HL-60/S4 treated with retinoic acid at 250 ng/mL for 4 days and 3 days (cell line): ENCODE results near the gene TLR3.

Experiments used
- in situ Hi-C: fragments of 300-500 bp; cut with MboI; formaldehyde crosslinking; loops from 2 replicates; pipeline ENCODE4 v1.7.0; 2022; ENCODE audit warnings: low sequenced_read_pairs

TLR3 gene

GRCh38 chr4:186068581-186069348 lies at the start of gene TLR3:
Gene TLR3, plus strand, starts transcription at chr4:186069156. Its CDS starts 7,464 bp downstream, at chr4:186076620.
- in situ Hi-C loops, result no loop called here

DNA sequence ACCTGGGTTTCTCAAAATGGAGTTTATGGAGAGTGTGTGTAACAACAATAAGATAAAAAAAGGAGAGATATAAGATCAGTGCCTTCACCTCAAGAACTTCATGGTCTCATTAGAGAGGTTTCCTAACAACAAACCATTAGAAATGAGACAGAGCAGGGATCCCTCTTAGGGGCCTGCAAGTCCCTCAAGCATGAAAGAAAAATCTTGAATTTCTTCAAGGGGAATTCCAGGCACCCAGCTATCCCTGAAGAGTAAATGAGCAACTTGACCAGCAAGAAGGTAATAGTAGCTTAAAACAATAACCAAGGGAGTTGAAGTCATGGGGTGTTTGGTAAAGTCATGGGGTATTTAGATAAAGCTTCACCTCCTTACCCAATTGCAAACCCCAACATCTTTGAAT lies 49.7 kb upstream of the TLR3 start:
- in situ Hi-C loops, result no loop called here

- in situ Hi-C loops, result no loop called here
Measured at GRCh38 chr4:186020106-186020792, 48.7 kb upstream of the TLR3 start.

- in situ Hi-C loops, result no loop called here
Measured at GRCh38 chr4:186020793-186021407, 48.1 kb upstream of the TLR3 start.

GRCh38 chr4:186021461-186022167 lies 47.3 kb upstream of the TLR3 start:
- in situ Hi-C loops, result no loop called here

DNA sequence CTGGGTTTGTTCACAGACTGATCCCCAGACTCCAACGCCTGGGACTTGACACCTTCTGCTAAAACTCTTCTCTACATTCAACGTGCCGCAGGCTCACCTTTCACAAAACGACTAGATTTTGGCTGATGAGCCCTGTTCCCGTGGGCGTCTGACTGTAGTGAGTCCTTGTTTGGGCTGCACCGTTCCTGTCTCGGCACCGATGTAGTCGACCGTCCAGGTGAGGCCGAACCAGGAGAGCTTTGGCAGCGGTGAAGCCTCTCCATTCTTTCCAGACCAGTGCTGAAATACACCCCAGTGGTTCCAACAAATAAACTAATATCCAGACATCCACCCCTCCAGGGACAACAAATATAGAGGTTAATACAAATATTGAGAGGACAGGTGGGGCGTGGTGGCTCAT lies 45.0 kb upstream of the TLR3 start:
- in situ Hi-C loops, result no loop called here

DNA sequence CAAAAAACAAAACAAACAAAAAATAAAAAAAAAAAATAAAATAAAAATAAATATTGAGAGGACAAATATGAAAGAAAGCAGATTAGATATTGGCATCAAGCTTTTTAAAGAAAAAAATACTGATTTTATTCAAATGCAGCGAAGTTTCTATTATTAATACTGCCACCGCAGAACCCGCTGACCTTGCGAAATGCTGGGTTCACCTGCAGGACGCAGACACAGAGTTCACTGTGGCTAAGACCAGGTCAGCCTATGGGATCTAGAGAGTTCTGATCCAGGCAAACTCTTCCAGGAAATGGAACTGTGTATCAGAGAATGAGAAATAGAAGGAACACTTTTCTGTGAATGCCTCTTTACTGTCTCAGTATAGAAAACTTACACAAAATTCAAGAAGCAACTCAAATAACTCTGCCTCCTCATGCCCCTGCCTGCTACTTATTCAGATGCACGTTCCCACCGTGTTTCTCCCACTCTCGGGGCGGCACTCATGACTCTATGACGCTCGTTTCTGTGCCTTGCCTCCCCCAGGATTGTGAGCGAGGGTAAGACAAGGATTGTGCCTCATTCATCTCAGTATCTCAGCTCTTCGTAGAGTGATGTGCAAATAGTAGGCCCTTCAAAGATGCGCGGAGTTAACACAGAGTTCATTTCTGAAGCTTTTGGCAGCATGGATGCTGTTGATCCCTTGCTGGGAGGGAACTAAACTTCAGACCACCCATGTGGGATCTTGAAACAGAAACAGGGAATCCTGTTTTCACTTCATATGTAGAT lies 44.1 kb upstream of the TLR3 start:
- in situ Hi-C loops, result loop anchor here (25.0 kb wide), 1 partner anchor 388 kb away; no protein-coding TSS in a partner anchor

DNA sequence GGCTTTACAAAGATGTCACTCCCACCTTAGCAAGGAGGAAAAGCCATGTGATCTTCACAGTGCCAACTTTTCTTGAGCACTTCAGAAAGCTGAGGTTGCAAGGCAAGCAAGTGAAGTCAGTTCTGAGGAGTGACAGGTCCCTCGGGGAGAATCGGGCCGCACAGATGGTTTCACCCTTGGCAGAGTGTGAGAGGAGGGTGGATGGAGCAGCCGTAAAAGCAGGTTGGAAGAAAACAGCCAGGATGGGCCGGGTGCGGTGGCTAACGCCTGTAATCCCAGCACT lies 43.6 kb upstream of the TLR3 start:
- in situ Hi-C loops, result loop anchor here (25.0 kb wide), 1 partner anchor 388 kb away; no protein-coding TSS in a partner anchor

DNA sequence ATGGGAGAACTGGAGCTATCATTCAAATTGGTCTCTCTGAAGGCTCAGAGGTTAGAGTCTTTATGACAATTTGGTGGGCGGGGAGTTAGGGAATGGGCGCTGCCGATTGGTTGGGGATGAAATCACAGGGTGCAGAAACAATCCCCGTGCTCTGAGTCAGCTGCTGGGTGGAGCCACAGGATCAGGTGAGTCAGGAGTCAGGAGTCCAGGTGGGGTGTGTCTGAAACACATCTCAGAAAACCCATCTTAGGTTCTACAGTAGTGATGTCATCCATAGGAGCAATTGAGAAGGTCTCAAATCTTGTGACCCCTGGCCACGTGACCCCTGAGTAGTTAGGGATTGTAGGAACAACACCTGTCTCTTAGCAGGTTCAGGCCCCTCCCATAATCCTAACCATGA lies 41.6 kb upstream of the TLR3 start:
- in situ Hi-C loops, result loop anchor here (25.0 kb wide), 1 partner anchor 390 kb away; no protein-coding TSS in a partner anchor

DNA sequence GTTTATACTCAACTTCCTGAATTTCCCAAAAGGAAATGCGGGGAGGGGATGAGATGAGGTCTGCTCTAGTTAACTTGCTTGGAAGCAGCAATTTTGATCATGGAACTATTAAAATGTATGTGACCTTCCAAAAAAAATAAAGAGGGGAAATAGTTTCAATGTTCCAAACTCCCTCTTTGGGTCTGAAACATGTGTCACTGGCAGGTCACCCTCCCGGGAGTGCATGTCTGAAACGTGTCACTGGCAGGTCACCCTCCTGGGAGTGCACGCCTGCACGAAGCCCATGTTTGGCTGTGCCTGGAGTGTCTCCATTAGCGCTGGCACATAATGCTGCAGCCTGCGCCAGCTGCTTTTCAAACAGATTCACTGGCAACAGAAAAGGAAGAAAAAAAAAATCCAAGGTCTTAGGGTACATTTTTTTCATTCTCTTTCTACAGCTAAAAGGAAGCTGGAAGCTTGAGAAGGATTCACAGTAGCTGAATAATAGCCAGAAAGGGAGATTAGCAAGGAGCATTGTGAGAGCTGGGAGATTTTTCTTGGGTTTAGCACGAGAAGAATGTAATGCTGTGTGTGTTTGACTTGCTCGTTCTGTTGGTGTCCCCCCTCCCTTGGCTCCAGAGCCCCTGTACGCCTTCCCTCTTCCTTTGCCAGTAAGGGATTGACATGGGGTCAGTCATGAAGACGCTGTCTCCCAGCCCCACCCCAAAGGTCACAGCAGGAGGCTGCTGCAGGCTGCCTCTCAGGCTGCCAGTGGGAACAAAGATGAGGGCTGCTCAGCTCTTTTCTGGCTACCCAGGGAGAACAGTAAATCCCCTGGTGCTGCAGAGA lies 39.2 kb upstream of the TLR3 start:
- in situ Hi-C loops, result loop anchor here (25.0 kb wide), 1 partner anchor 392 kb away; no protein-coding TSS in a partner anchor

- in situ Hi-C loops, result loop anchor here (25.0 kb wide), 1 partner anchor 393 kb away; no protein-coding TSS in a partner anchor
Measured at GRCh38 chr4:186030399-186030775, 38.6 kb upstream of the TLR3 start.

DNA sequence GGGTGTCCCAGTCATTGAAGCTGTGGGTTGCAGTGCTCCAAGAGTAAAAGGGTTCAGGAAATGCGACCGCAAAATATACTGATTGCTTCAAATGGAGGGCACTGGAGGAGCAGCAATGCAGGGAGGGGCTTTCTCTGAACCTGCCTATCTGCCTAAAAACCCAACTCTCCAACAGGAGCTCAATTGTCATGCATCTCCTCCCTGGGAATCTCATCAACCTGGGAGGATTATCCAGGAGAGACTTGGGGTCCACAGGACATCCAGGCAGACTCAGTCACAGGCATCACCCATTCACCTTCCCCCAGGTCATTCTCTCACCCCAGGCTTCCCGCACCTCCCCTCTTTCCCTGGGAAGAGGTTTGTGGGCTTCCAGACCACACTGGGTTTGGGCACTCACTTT lies 38.2 kb upstream of the TLR3 start:
- in situ Hi-C loops, result loop anchor here (25.0 kb wide), 1 partner anchor 393 kb away; no protein-coding TSS in a partner anchor

DNA sequence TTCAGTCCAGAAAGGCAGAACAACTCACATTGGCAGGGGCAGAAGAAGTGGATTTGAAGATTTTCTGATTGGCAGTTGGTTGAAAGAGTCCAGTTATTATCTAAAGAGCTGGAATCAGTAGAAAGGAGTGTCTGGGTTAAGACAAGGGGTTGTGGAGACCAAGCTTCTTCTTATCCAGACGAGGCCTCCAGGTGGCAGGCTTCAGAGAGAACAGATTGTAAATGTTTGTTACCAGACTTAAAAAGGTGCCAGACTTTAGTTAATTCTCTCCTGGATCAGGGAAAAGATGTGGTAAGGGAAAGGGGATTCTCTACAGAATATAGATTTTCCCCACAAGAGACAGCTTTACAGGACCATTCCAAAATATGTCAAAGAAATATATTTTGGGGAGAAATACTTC lies 36.7 kb upstream of the TLR3 start:
- in situ Hi-C loops, result loop anchor here (25.0 kb wide), 1 partner anchor 395 kb away; no protein-coding TSS in a partner anchor

DNA sequence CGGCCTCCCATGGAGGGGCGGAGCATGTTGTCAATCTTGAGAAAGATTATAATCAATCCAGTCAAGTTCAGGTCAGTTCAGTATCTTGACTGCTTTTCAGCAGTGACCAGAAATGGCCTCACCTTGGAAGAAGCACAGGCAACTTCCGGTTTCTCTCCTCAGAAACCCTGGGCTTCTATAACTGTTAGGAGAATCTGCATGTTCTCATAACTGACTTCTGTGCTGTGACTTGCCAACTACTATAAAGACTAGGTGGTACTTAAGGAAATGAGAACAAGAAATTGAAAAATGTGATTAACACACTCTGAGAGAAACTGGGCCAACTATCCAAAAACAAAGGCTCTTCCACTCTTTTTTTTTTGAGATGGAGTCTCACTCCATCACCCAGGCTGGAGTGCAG lies 35.9 kb upstream of the TLR3 start:
- in situ Hi-C loops, result loop anchor here (25.0 kb wide), 1 partner anchor 396 kb away; no protein-coding TSS in a partner anchor

DNA sequence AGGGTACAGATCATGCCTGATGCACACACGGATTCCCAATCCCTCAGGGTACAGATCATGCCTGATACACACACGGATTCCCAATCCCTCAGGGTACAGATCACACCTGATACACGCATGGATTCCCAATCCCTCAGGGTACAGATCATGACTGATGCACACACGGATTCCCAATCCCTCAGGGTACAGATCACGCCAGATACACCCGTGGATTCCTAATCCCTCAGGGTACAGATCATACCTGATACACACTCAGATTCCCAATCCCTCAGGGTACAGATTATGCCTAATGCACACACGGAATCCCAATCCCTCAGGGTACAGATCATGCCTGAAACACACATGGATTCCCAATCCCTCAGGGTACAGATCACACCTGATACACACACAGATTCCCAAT lies 34.3 kb upstream of the TLR3 start:
- in situ Hi-C loops, result loop anchor here (25.0 kb wide), 1 partner anchor 397 kb away; no protein-coding TSS in a partner anchor

DNA sequence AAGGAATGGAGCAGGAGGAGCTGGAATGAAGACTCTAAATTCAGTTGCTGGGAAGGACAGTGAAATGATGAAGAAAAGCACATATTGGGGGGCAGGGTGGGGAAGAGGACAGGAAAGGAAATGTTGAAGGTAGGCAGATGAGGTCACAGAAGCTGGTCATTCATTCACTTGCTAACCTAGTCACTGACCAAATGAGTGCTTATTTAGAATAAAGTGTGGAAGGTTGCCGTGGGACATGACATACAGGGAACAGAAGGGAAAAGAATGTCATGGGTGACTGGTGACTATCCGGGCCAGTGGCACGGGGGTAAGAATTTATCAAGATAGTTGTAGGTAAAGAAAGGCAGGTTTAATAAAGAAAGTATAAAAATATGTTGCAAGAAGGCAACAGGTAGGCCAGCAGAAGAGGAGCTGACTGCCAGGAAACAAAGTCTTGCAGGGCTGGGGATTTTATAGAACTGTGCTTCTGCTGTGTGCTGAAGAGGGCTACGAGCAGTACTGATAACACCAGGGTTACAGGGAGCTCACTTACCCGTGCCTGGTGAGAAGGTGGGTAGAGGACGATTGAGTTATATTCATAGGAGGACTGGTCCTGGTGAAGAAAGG lies 31.9 kb upstream of the TLR3 start:
- in situ Hi-C loops, result loop anchor here (25.0 kb wide), 1 partner anchor 400 kb away; no protein-coding TSS in a partner anchor

GRCh38 chr4:186037692-186038658 lies 31.0 kb upstream of the TLR3 start:
- in situ Hi-C loops, result loop anchor here (25.0 kb wide), 1 partner anchor 401 kb away; no protein-coding TSS in a partner anchor

DNA sequence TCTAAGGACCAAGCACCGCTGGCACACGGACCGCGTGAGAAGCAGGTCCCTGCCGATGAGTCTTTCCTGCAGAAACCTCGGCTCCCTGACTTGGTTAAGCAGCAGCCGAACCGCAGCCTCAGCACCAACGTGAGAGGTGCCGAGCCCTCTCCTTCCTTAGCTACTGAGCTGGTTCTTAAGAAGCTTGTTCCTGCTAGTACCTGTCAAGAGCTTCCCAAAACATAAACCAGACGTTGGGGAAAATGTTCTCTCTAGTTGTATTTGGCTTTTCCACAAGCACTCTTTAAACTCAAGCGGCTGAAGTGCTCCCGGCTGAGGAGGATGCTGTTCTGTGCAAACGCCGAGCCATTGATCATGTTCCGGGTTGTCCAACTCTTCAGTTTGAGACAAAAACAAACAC lies 29.3 kb upstream of the TLR3 start:
- in situ Hi-C loops, result loop anchor here (25.0 kb wide), 1 partner anchor 402 kb away; no protein-coding TSS in a partner anchor
